Left colon (tissue), 2 donors: ENCODE results near the gene SLC25A39. TPM values are rescaled to one million over a fixed set of nuclear protein-coding genes. Genes with fewer than 3 reads are reported as not detected.
A peak's percentile ranks its signal among the peaks of the same experiment; 100 is the strongest.
"Not testable (repeated sequence)": the region's sequence is repeated elsewhere in the genome, so short reads cannot be mapped to it uniquely, and the experiment has no call there.

Experiments used
- ATAC-seq: fragments of 200-7000 bp; cut with Tn5 transposase; one replicate; pipeline ENCODE4 v1.9.1; 2020; ENCODE audit warnings: mild to moderate bottlenecking, moderate library complexity
- DNase-seq, 2 donors: peaks; one replicate each; pipeline ENCODE4 v3.0.0-alpha.2; 2020
- intact Hi-C, 2 donors: fragments of 100-400 bp; cut with DNase I in 1 of 2; cut with micrococcal nuclease in 1 of 2; formaldehyde crosslinking; loops; one replicate each; pipeline versions ENCODE4 v1.11.2 to v1.14.0; 2022; cut with DNase I, micrococcal nuclease
- long read RNA-seq: library from polyadenylated mRNA; unstranded; transcript quantifications from one replicate; pipeline ENCODE4 v2.0.0, GENCODE V29; 2021
- total RNA-seq, 2 donors: library from RNA; stranded (reverse); fragmentation: NEBNext Ultra II Directional; extraction: Animal tissue kit (Norgen Biotek cat#: 25700); gene quantifications; one replicate each; pipeline ENCODE4 v1.2.1, GENCODE V29; 2021
- donor health status: DM: no; HTN: no; CAD: no.
- donor health status: DM: yes; HTN: yes; CAD: no.

Gene SLC25A39
- total RNA-seq: 100 to 1,000 TPM; 137 to 148 TPM
- long read RNA-seq, transcript SLC25A39-212 (12 exons, 1,542 nt): minor isoform, 11 of 316 reads
- long read RNA-seq, transcript SLC25A39-202 (12 exons, 1,565 nt): minor isoform, 39 of 316 reads
- long read RNA-seq, transcript SLC25A39-201 (12 exons, 1,607 nt): major isoform, 204 of 316 reads
- long read RNA-seq, partial matches to known transcripts: 37 of 316 reads
- long read RNA-seq, other reads (novel, unspliced or antisense): 21 of 316 reads

GRCh38 chr17:44324571-44325275 lies at the start of gene SLC25A39:
TSS of gene SLC25A39 (minus strand) at chr17:44324823. CDS start at chr17:44323562, 1,261 bp downstream.
- intact Hi-C loops: loop anchor here (5.0 kb wide), 2 partner anchors 102 to 112 kb away; no protein-coding TSS in a partner anchor
- peak; percentile 76 for ATAC-seq
- DNase-seq: peak; percentile 92 to 95

- intact Hi-C loops: no loop called here
Measured at GRCh38 chr17:44372036-44372435, 47.4 kb upstream of the SLC25A39 start.

GRCh38 chr17:44369414-44370023 lies 44.9 kb upstream of the SLC25A39 start:
- ATAC-seq, intact Hi-C loops, DNase-seq: not testable (repeated sequence)

More at GRCh38 chr17:44372036-44372435, 47.4 kb upstream of the SLC25A39 start:
- no peak for ATAC-seq
- no peak for DNase-seq

- intact Hi-C loops, DNase-seq, ATAC-seq: not testable (repeated sequence)
Measured at GRCh38 chr17:44368391-44369243, 44.0 kb upstream of the SLC25A39 start.

GRCh38 chr17:44367231-44367979 lies 42.8 kb upstream of the SLC25A39 start:
- ATAC-seq (no peak), DNase-seq (no peak)
- intact Hi-C loops: no loop called here

- DNase-seq, intact Hi-C loops, ATAC-seq: not testable (repeated sequence)
Measured at GRCh38 chr17:44365051-44365450, 40.4 kb upstream of the SLC25A39 start.

- DNase-seq (peak in 1 of 2 donors; percentile 65), ATAC-seq (peak; percentile 91)
- intact Hi-C loops: no loop called here
Measured at GRCh38 chr17:44363613-44364159, 39.1 kb upstream of the SLC25A39 start, which contains the start of gene FAM171A2. TSS of gene FAM171A2 (minus strand) at chr17:44363853. CDS start at chr17:44363714, 139 bp downstream.

GRCh38 chr17:44362949-44363612 lies 38.5 kb upstream of the SLC25A39 start:
- ATAC-seq (peak; percentile 44), DNase-seq (no peak)

GRCh38 chr17:44362459-44362948 lies 37.9 kb upstream of the SLC25A39 start:
- DNase-seq (no peak), ATAC-seq (peak; percentile 4)
- intact Hi-C loops: no loop called here

More at GRCh38 chr17:44362949-44363612, 38.5 kb upstream of the SLC25A39 start:
- intact Hi-C loops: no loop called here

- DNase-seq (no peak), ATAC-seq (no peak)
- intact Hi-C loops: no loop called here
Measured at GRCh38 chr17:44361292-44362260, 37.0 kb upstream of the SLC25A39 start.

GRCh38 chr17:44360826-44361225 lies 36.2 kb upstream of the SLC25A39 start:
- intact Hi-C loops: no loop called here
- no peak for DNase-seq
- ATAC-seq: no peak

GRCh38 chr17:44360144-44360533 lies 35.5 kb upstream of the SLC25A39 start:
- intact Hi-C loops: no loop called here
- no peak for DNase-seq
- no peak for ATAC-seq

- intact Hi-C loops: no loop called here
- ATAC-seq (no peak), DNase-seq (no peak)
Measured at GRCh38 chr17:44359458-44360143, 35.0 kb upstream of the SLC25A39 start.

GRCh38 chr17:44359006-44359405 lies 34.4 kb upstream of the SLC25A39 start:
- ATAC-seq: no peak
- intact Hi-C loops: no loop called here
- no peak for DNase-seq

GRCh38 chr17:44358066-44358465 lies 33.4 kb upstream of the SLC25A39 start:
- DNase-seq: no peak
- no peak for ATAC-seq
- intact Hi-C loops: no loop called here
